ENCODE data around the gene PPARA. TPM values are rescaled to one million over a fixed set of nuclear protein-coding genes. Genes with fewer than 3 reads are reported as not detected.

Gene PPARA
- total RNA-seq, 2 experiments from 2014 or later = 9.1 to 11.8 TPM

GRCh38 chr22:46145361-46145851, 4.9 kb upstream of the PPARA start:
- intact Hi-C loops (cut with micrococcal nuclease) = no loop called here
- ChIA-PET CTCF (no interaction called here), POLR2A (no interaction called here)
- ATAC-seq (no peak), DNase-seq (no peak)
- Mint-ChIP-seq H3K36me3 (ENCODE audit: low read depth) (no peaks in the 10 kb centered on the region), H3K4me3 (no peak overlapping the region), H3K9me3 (no peaks in the 10 kb centered on the region), H3K27me3 (peaks cover 7% of the 10 kb centered on the region), H3K27ac (no peak overlapping the region), H3K4me1 (ENCODE audit: low read depth) (peaks cover 7% of the 10 kb centered on the region)
- TF ChIP-seq CTCF (IDR thresholded peaks at IDR 0.05) = no peak

- no peak overlapping the region for H3K27ac Mint-ChIP-seq
- intact Hi-C loops (cut with micrococcal nuclease) = no loop called here
- POLR2A ChIA-PET = no interaction called here
- DNase-seq (no peak), ATAC-seq (no peak)
- CTCF ChIA-PET = no interaction called here
- TF ChIP-seq CTCF (IDR thresholded peaks at IDR 0.05) = no peak
- peaks cover 7% of the 10 kb centered on the region for H3K27me3 Mint-ChIP-seq
- H3K36me3 Mint-ChIP-seq (ENCODE audit: low read depth) = no peaks in the 10 kb centered on the region
- no peak overlapping the region for H3K4me3 Mint-ChIP-seq
- peaks cover 7% of the 10 kb centered on the region for H3K4me1 Mint-ChIP-seq (ENCODE audit: low read depth)
- H3K9me3 Mint-ChIP-seq = no peaks in the 10 kb centered on the region
Measured at GRCh38 chr22:46145896-46146295, 4.4 kb upstream of the PPARA start.

- H3K27ac Mint-ChIP-seq = no peak overlapping the region
- H3K27me3 Mint-ChIP-seq = peaks cover 7% of the 10 kb centered on the region
- ChIA-PET POLR2A (no interaction called here), CTCF (no interaction called here)
- H3K36me3 Mint-ChIP-seq (ENCODE audit: low read depth) = no peaks in the 10 kb centered on the region
- intact Hi-C loops (cut with micrococcal nuclease) = no loop called here
- H3K4me1 Mint-ChIP-seq (ENCODE audit: low read depth) = peaks cover 7% of the 10 kb centered on the region
- H3K9me3 Mint-ChIP-seq = no peaks in the 10 kb centered on the region
- no peak overlapping the region for H3K4me3 Mint-ChIP-seq
- DNase-seq (no peak), ATAC-seq (no peak)
- no peak for TF ChIP-seq CTCF (IDR thresholded peaks at IDR 0.05)
Measured at GRCh38 chr22:46146329-46146728, 4.0 kb upstream of the PPARA start.

DNA sequence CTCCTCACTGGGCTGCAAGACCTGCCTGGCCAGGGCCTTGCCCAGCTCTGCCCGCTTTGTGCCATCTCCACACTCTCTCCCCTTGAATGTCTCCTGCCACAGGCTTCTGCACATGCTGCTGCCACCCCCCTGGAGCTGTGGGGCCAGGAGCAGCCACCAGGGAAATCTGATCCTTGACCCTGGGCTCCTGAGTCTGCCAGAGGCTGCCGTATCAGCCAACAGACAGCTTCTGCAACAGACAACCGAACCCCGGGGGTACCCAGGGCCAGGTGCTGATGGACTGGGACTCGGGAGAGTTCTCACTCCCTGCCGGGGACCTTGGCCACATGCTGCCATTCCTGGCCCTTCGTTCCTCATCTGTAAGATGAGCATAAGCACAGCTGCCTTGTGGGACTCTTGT, 3.3 kb upstream of the PPARA start:
- H3K27me3 Mint-ChIP-seq = peaks cover 7% of the 10 kb centered on the region
- DNase-seq (no peak), ATAC-seq (no peak)
- H3K9me3 Mint-ChIP-seq = no peaks in the 10 kb centered on the region
- peaks cover 10% of the 10 kb centered on the region for H3K4me1 Mint-ChIP-seq (ENCODE audit: low read depth)
- peaks cover 2% of the 10 kb centered on the region for H3K36me3 Mint-ChIP-seq (ENCODE audit: low read depth)
- no peak overlapping the region for H3K27ac Mint-ChIP-seq
- intact Hi-C loops (cut with micrococcal nuclease) = no loop called here
- ChIA-PET POLR2A (interaction anchor here (0.9 kb wide), 1 partner anchor 77 kb away, joined by 3 read pairs; no protein-coding TSS in a partner anchor), CTCF (no interaction called here)
- no peak overlapping the region for H3K4me3 Mint-ChIP-seq
- TF ChIP-seq CTCF (IDR thresholded peaks at IDR 0.05) = no peak

- H3K9me3 Mint-ChIP-seq = no peaks in the 10 kb centered on the region
- H3K36me3 Mint-ChIP-seq (ENCODE audit: low read depth) = peaks cover 6% of the 10 kb centered on the region
- POLR2A ChIA-PET = interaction anchor here (0.9 kb wide), 1 partner anchor 76 kb away, joined by 3 read pairs; no protein-coding TSS in a partner anchor
- intact Hi-C loops (cut with micrococcal nuclease) = no loop called here
- ATAC-seq (no peak), DNase-seq (no peak)
- peaks cover 13% of the 10 kb centered on the region for H3K4me1 Mint-ChIP-seq (ENCODE audit: low read depth)
- CTCF ChIA-PET = interaction anchor here (0.6 kb wide), 1 partner anchor 142 kb away, joined by 4 read pairs; no protein-coding TSS in a partner anchor
- no peak overlapping the region for H3K4me3 Mint-ChIP-seq
- no peak for TF ChIP-seq CTCF (IDR thresholded peaks at IDR 0.05)
- H3K27ac Mint-ChIP-seq = no peak overlapping the region
- H3K27me3 Mint-ChIP-seq = peaks cover 7% of the 10 kb centered on the region
Measured at GRCh38 chr22:46147471-46148267, 2.7 kb upstream of the PPARA start.

All from activated CD8-positive, alpha-beta T cell treated with anti-CD3 and anti-CD28 coated beads for 36 hours (primary cell).